Stimulated activated naive CD8-positive, alpha-beta T cell treated with anti-CD3 and anti-CD28 coated beads, Interleukin-15, amount 100 ng/mL, for 72 hours (primary cell): ENCODE results near the gene CRYGN.

Experiments used
- ATAC-seq: fragments of 150-1000 bp; cut with Tn5 transposase; 2 replicates; pipeline ENCODE4 v1.10.0; 2021; ENCODE audit warnings: mild to moderate bottlenecking, moderate library complexity
- DNase-seq, 2 donors: peaks; one replicate each; pipeline ENCODE4 v3.0.0; 2021 to 2022
- H3K27ac Mint-ChIP-seq, 2 donors: one replicate each; pipeline ENCODE4 v1.8.0; 2022; ENCODE audit warnings: mild to moderate bottlenecking in 2 of 2, mixed read lengths in 2 of 2, moderate library complexity in 2 of 2
- H3K27me3 Mint-ChIP-seq: one replicate; pipeline ENCODE4 v1.8.0; 2022; ENCODE audit warnings: mixed read lengths
- H3K4me1 Mint-ChIP-seq: one replicate; pipeline ENCODE4 v1.8.0; 2022; ENCODE audit warnings: mild to moderate bottlenecking, mixed read lengths
- H3K4me3 Mint-ChIP-seq, 2 donors: one replicate each; pipeline ENCODE4 v1.8.0; 2022; ENCODE audit warnings: mild to moderate bottlenecking in 2 of 2, mixed read lengths in 2 of 2, moderate library complexity in 1 of 2
- H3K9me3 Mint-ChIP-seq, 2 donors: one replicate each; pipeline ENCODE4 v1.8.0; 2022; ENCODE audit warnings: mixed read lengths in 2 of 2

The CRYGN gene

GRCh38 chr7:151380199-151381097 lies 59.5 kb downstream of the CRYGN start:
- peak overlapping the region; percentile 79 to 85 for H3K4me3 Mint-ChIP-seq
- DNase-seq (no peak), ATAC-seq (peak; percentile 15)
- no peak overlapping the region for H3K27ac Mint-ChIP-seq
- H3K27me3 Mint-ChIP-seq = peaks cover 26% of the 10 kb centered on the region
- peaks cover 20% of the 10 kb centered on the region for H3K4me1 Mint-ChIP-seq
- H3K9me3 Mint-ChIP-seq = no peaks in the 10 kb centered on the region

GRCh38 chr7:151379534-151380198 lies 60.3 kb downstream of the CRYGN start:
- Mint-ChIP-seq H3K4me3 (no peak overlapping the region), H3K4me1 (peaks cover 20% of the 10 kb centered on the region), H3K27me3 (peaks cover 24% of the 10 kb centered on the region), H3K9me3 (no peaks in the 10 kb centered on the region), H3K27ac (no peak overlapping the region)
- DNase-seq (no peak), ATAC-seq (no peak)

GRCh38 chr7:151379193-151379520 lies 60.8 kb downstream of the CRYGN start:
- Mint-ChIP-seq H3K4me3 (no peak overlapping the region), H3K27me3 (peaks cover 19% of the 10 kb centered on the region), H3K27ac (no peak overlapping the region), H3K9me3 (no peaks in the 10 kb centered on the region), H3K4me1 (peaks cover 20% of the 10 kb centered on the region)
- DNase-seq = no peak
- no peak for ATAC-seq
